Tibial nerve (tissue), 4 donors: Measurements from ENCODE around the gene CLCA2. TPM values are rescaled to one million over a fixed set of nuclear protein-coding genes. Genes with fewer than 3 reads are reported as not detected.

Experiments used
- DNase-seq, 2 donors: peaks; one replicate each; pipeline ENCODE4 v3.0.0-alpha.2; 2019; ENCODE audit warnings: low spot score in 2 of 2
- H3K27ac ChIP-seq, 4 donors: fragments of 200-600 bp; sonication (generic) in 3 of 4; one replicate each; pipeline ENCODE4 v1.5.1; 2017 to 2019; ENCODE audit warnings: mild to moderate bottlenecking in 1 of 4
- H3K27me3 ChIP-seq, 2 donors: fragments of 200-600 bp; sonication (generic) in 1 of 2; one replicate each; pipeline versions ENCODE4 v1.5.1 to v1.6.0; 2017 to 2019
- H3K36me3 ChIP-seq, 3 donors: fragments of 200-600 bp; sonication (generic); one replicate each; pipeline ENCODE4 v1.5.1; 2018 to 2019
- H3K4me1 ChIP-seq, 4 donors: fragments of 200-600 bp; sonication (generic) in 3 of 4; one replicate each; pipeline ENCODE4 v1.5.1; 2017 to 2019
- H3K4me3 ChIP-seq, 4 donors: fragments of 200-600 bp; sonication (generic) in 3 of 4; one replicate each; pipeline ENCODE4 v1.5.1; 2017 to 2019; ENCODE audit warnings: mild to moderate bottlenecking in 1 of 4, moderate library complexity in 1 of 4
- H3K9me3 ChIP-seq, 4 donors: fragments of 200-600 bp; sonication (generic) in 3 of 4; one replicate each; pipeline ENCODE4 v1.5.1; 2017 to 2019
- CTCF ChIP-seq, 5 experiments: fragments of 200-600 bp in 3 of 5; fragments of 450-650 bp in 2 of 5; sonication (generic) in 3 of 5; IDR thresholded peaks; one replicate each; pipeline ENCODE4 v1.5.1; 2016 to 2019; ENCODE audit warnings: antibody characterized with exemption in 5 of 5, mild to moderate bottlenecking in 3 of 5, moderate library complexity in 2 of 5
- EP300 ChIP-seq, 2 donors: sonication (generic); formaldehyde crosslinking; IDR thresholded peaks; one replicate each; pipeline ENCODE4 v1.6.1; 2017; ENCODE audit warnings: antibody characterized with exemption in 2 of 2, mild to moderate bottlenecking in 1 of 2
- POLR2A ChIP-seq, 2 donors: fragments of 450-650 bp; IDR thresholded peaks; one replicate each; pipeline ENCODE4 v1.6.1; 2017; ENCODE audit warnings: antibody characterized with exemption in 2 of 2, mild to moderate bottlenecking in 2 of 2, moderate library complexity in 2 of 2
- WGBS, 2 donors: methylation state at CpG; one replicate each; pipeline ENCODE4 v1.1.5; 2018; 5-methylcytosine and 5-hydroxymethylcytosine counted together
- total RNA-seq, 4 donors: library from RNA; depleted of rRNA; stranded (reverse); fragments of >200 nt; gene quantifications; one replicate each; pipeline ENCODE4 v1.1.0, GENCODE V29; 2016

CLCA2 gene
- total RNA-seq, 4 donors from 2014 or later, result not detected

GRCh38 chr1:86380257-86380861 is 43.6 kb upstream of the CLCA2 start:
- TF ChIP-seq POLR2A (IDR thresholded peaks at IDR 0.05) (no peak), CTCF (IDR thresholded peaks at IDR 0.05) (peak; percentile 73 to 79 (median 76)), EP300 (IDR thresholded peaks at IDR 0.05) (no peak)
- H3K36me3 ChIP-seq, result peaks cover 0 to 12% (median 0%) of the 10 kb centered on the region in 3 donors
- peaks cover 0 to 21% (median 5%) of the 10 kb centered on the region in 4 donors for H3K4me1 ChIP-seq
- no peak overlapping the region for H3K27ac ChIP-seq
- DNase-seq, result no peak
- no peak overlapping the region for H3K4me3 ChIP-seq
- no peaks in the 10 kb centered on the region for H3K27me3 ChIP-seq
- no peaks in the 10 kb centered on the region for H3K9me3 ChIP-seq
- WGBS, 2 donors, result 2% methylated on average over 4 of the region's 4 CpGs

GRCh38 chr1:86381223-86381622 is 42.7 kb upstream of the CLCA2 start:
- Histone ChIP-seq H3K4me3 (no peak overlapping the region), H3K27me3 (no peaks in the 10 kb centered on the region), H3K27ac (no peak overlapping the region), H3K36me3 (peaks cover 0 to 9% (median 0%) of the 10 kb centered on the region in 3 donors), H3K4me1 (peaks cover 0 to 21% (median 5%) of the 10 kb centered on the region in 4 donors), H3K9me3 (no peaks in the 10 kb centered on the region)
- DNase-seq, result no peak
- 78 to 79% methylated on average over 4 of the region's 4 CpGs for WGBS, 2 donors
- no peak for TF ChIP-seq EP300 (IDR thresholded peaks at IDR 0.05)
- TF ChIP-seq POLR2A (IDR thresholded peaks at IDR 0.05), result no peak
- TF ChIP-seq CTCF (IDR thresholded peaks at IDR 0.05), result no peak

- no peaks in the 10 kb centered on the region for H3K27me3 ChIP-seq
- H3K4me1 ChIP-seq, result peaks cover 0 to 21% (median 5%) of the 10 kb centered on the region in 4 donors
- H3K27ac ChIP-seq, result peak overlapping the region in 1 of 4 donors; percentile 14
- H3K36me3 ChIP-seq, result no peaks in the 10 kb centered on the region
- TF ChIP-seq EP300 (IDR thresholded peaks at IDR 0.05), result no peak
- TF ChIP-seq CTCF (IDR thresholded peaks at IDR 0.05), result no peak
- WGBS, 2 donors, result 75 to 77% methylated on average over 1 of the region's 1 CpG
- H3K4me3 ChIP-seq, result no peak overlapping the region
- DNase-seq, result no peak
- H3K9me3 ChIP-seq, result no peaks in the 10 kb centered on the region
Observed at GRCh38 chr1:86382878-86383277, 41.1 kb upstream of the CLCA2 start.

GRCh38 chr1:86387916-86388627 is 35.9 kb upstream of the CLCA2 start:
- 83 to 84% methylated on average over 3 of the region's 3 CpGs for WGBS, 2 donors
- no peak overlapping the region for H3K4me3 ChIP-seq
- peaks cover 0 to 19% (median 0%) of the 10 kb centered on the region in 4 donors for H3K4me1 ChIP-seq
- peaks cover 0 to 6% (median 0%) of the 10 kb centered on the region in 3 donors for H3K36me3 ChIP-seq
- no peak for DNase-seq
- no peaks in the 10 kb centered on the region for H3K27me3 ChIP-seq
- H3K9me3 ChIP-seq, result peaks cover 0 to 10% (median 0%) of the 10 kb centered on the region in 4 donors
- no peak overlapping the region for H3K27ac ChIP-seq
- TF ChIP-seq POLR2A (IDR thresholded peaks at IDR 0.05) (no peak), CTCF (IDR thresholded peaks at IDR 0.05) (no peak), EP300 (IDR thresholded peaks at IDR 0.05) (no peak)

DNA sequence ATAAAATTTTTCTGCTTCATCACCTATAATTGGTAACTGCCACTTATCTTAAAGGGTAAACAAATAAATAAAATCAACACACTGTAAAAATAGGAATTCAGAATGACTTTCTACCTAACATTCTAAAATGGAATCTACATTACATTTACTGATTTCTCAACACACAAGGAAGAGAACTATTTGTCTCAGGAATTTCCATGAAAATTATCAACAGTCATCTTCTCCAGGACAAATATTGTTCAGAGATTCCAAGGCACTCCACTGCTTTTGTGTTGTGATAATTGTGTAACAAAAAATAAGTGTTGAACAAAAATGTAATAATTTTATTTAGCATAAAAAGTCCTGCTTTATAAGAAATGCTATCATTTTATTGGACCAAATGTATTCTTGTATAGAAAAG is 35.2 kb upstream of the CLCA2 start:
- DNase-seq, result no peak
- H3K27ac ChIP-seq, result peak overlapping the region in 2 of 4 donors; percentile 9 to 29
- H3K27me3 ChIP-seq, result no peaks in the 10 kb centered on the region
- H3K9me3 ChIP-seq, result peaks cover 0 to 10% (median 0%) of the 10 kb centered on the region in 4 donors
- no peak overlapping the region for H3K4me3 ChIP-seq
- H3K36me3 ChIP-seq, result peaks cover 0 to 6% (median 0%) of the 10 kb centered on the region in 3 donors
- TF ChIP-seq EP300 (IDR thresholded peaks at IDR 0.05), result no peak
- TF ChIP-seq POLR2A (IDR thresholded peaks at IDR 0.05), result no peak
- no peak for TF ChIP-seq CTCF (IDR thresholded peaks at IDR 0.05)
- H3K4me1 ChIP-seq, result peaks cover 0 to 16% (median 0%) of the 10 kb centered on the region in 4 donors
